Neuronal stem cell (in vitro differentiated cells): ENCODE data around the gene MYOZ2. TPM values are rescaled to one million over a fixed set of nuclear protein-coding genes. Genes with fewer than 3 reads are reported as not detected.

Source experiments
- DNase-seq: peaks from one replicate; pipeline ENCODE4 v3.0.0-alpha.2; 2013; ENCODE audit warnings: low spot score
- H2AFZ ChIP-seq: one replicate; pipeline ENCODE4 v1.6.1; 2013; ENCODE audit warnings: mild to moderate bottlenecking, low read length, inconsistent platforms
- H2AK5ac ChIP-seq: 2 replicates; pipeline ENCODE4 v1.6.1; 2013; ENCODE audit warnings: low read depth, mild to moderate bottlenecking, inconsistent platforms, low read length, moderate library complexity, mixed read lengths
- H2BK120ac ChIP-seq: 2 replicates; pipeline ENCODE4 v1.6.1; 2013; ENCODE audit warnings: low read depth, mild to moderate bottlenecking, inconsistent platforms, low read length, moderate library complexity, mixed read lengths
- H2BK12ac ChIP-seq: one replicate; pipeline ENCODE4 v1.6.1; 2013; ENCODE audit warnings: low read length, inconsistent platforms
- H2BK15ac ChIP-seq: 2 replicates; pipeline ENCODE4 v1.6.1; 2013; ENCODE audit warnings: mild to moderate bottlenecking, low read length, inconsistent platforms, mixed read lengths
- H2BK5ac ChIP-seq: one replicate; pipeline ENCODE4 v1.6.1; 2013; ENCODE audit warnings: inconsistent platforms, mild to moderate bottlenecking, low read length, moderate library complexity
- H3K14ac ChIP-seq: one replicate; pipeline ENCODE4 v1.6.1; 2013; ENCODE audit warnings: low read length, inconsistent platforms
- H3K18ac ChIP-seq: 2 replicates; pipeline ENCODE4 v1.6.1; 2013; ENCODE audit warnings: low read length, inconsistent platforms
- H3K23ac ChIP-seq: 2 replicates; pipeline ENCODE4 v1.6.1; 2013; ENCODE audit warnings: low read depth, mild to moderate bottlenecking, mixed read lengths, low read length, inconsistent platforms; ENCODE audit not compliant: poor library complexity
- H3K27ac ChIP-seq: replicated peaks from 3 replicates; pipeline ENCODE4 v1.5.1; 2013; ENCODE audit warnings: low read length, inconsistent platforms
- H3K27me3 ChIP-seq, 3 experiments: 2 replicates each; pipeline ENCODE4 v1.6.1; 2013; ENCODE audit warnings: low read length in 3 of 3, mild to moderate bottlenecking in 2 of 3, inconsistent platforms in 1 of 3, low read depth in 1 of 3, mixed read lengths in 1 of 3, moderate library complexity in 1 of 3; ENCODE audit not compliant: control insufficient read depth in 3 of 3, insufficient read depth in 3 of 3
- H3K36me3 ChIP-seq, 2 donors: replicated peaks in 1 of 2; 2 replicates each; pipeline ENCODE4 v1.6.1; 2013; ENCODE audit warnings: low read length in 2 of 2; ENCODE audit not compliant: control insufficient read depth in 2 of 2, insufficient read depth in 2 of 2
- H3K4ac ChIP-seq: 2 replicates; pipeline ENCODE4 v1.6.1; 2013; ENCODE audit warnings: inconsistent platforms, mild to moderate bottlenecking, low read length, moderate library complexity
- H3K4me1 ChIP-seq, 2 donors: 1 replicate in 1 of 2; 2 replicates in 1 of 2; pipeline ENCODE4 v1.6.1; 2013; ENCODE audit warnings: low read length in 2 of 2, low read depth in 1 of 2; ENCODE audit not compliant: control insufficient read depth in 2 of 2, insufficient read depth in 1 of 2
- H3K4me2 ChIP-seq: one replicate; pipeline ENCODE4 v1.6.1; 2013; ENCODE audit warnings: mild to moderate bottlenecking, low read length, inconsistent platforms; ENCODE audit not compliant: insufficient read depth, poor library complexity, severe bottlenecking
- H3K4me3 ChIP-seq, 2 donors: 2 replicates each; pipeline ENCODE4 v1.5.1; 2013; ENCODE audit warnings: low read length in 2 of 2, mild to moderate bottlenecking in 2 of 2, inconsistent platforms in 1 of 2, moderate library complexity in 1 of 2
- H3K79me1 ChIP-seq: one replicate; pipeline ENCODE4 v1.6.1; 2013; ENCODE audit warnings: low read depth, mild to moderate bottlenecking, inconsistent platforms, low read length, moderate library complexity
- H3K9ac ChIP-seq: one replicate; pipeline ENCODE4 v1.6.1; 2013; ENCODE audit warnings: mild to moderate bottlenecking, low read depth, low read length, inconsistent platforms; ENCODE audit not compliant: poor library complexity
- H3K9me3 ChIP-seq, 2 donors: replicated peaks in 1 of 2; 2 replicates each; pipeline versions ENCODE3 to v1.6.1; 2013; ENCODE audit warnings: low read length in 2 of 2, mild to moderate bottlenecking in 2 of 2, inconsistent platforms in 1 of 2, low read depth in 1 of 2, mixed read lengths in 1 of 2, moderate library complexity in 1 of 2; ENCODE audit not compliant: control insufficient read depth in 2 of 2, insufficient read depth in 1 of 2
- H4K8ac ChIP-seq: one replicate; pipeline ENCODE4 v1.6.1; 2013; ENCODE audit warnings: low read depth, mild to moderate bottlenecking, inconsistent platforms, low read length, moderate library complexity
- H4K91ac ChIP-seq: one replicate; pipeline ENCODE4 v1.6.1; 2013; ENCODE audit warnings: low read length, low read depth, mild to moderate bottlenecking, inconsistent platforms; ENCODE audit not compliant: poor library complexity
- WGBS, 2 donors: extraction: QIAGEN DNeasy Blood & Tissue Kit; methylation state at CpG; one replicate each; pipeline ENCODE4 v1.1.7; 2013; ENCODE audit warnings: missing lambda C conversion rate in 2 of 2, mixed read lengths in 1 of 2; ENCODE audit not compliant: insufficient read length in 2 of 2, insufficient replicate concordance in 1 of 2; ENCODE audit errors: extremely low coverage in 2 of 2; 5-methylcytosine and 5-hydroxymethylcytosine counted together
- polyA plus RNA-seq, 2 experiments: library from polyadenylated mRNA; stranded (reverse); fragments of 200-250 nt; gene quantifications; one replicate each; pipeline ENCODE4 v1.2.3, GENCODE V29; 2013

MYOZ2 gene
- polyA plus RNA-seq (2013, experiment 1 of 2): not detected
- not detected for polyA plus RNA-seq (2013, experiment 2 of 2)

DNA sequence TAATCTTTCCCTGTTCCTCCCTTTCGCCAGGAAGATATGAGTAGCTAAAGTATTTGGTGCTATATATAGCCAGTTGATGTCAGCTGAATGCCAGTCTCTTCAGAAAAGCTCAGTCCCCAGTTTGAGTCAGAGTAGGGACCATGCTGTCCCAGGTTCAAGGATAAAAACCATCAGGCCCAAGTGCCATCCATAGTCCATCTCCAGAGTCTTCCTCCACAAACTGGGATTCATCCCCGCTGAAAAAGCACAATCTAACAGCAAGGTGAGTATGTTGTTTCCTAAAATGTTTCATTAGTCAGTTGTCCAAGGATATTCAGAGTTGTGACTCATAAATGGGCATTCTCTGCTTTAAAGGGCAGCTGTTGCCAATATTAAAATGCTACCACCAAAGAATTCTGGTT, at the start of gene MYOZ2:
TSS of gene MYOZ2 (plus strand) at position 112 of the 401 bp plus-strand sequence. CDS start 694 bp downstream, outside the sequence.
- Histone ChIP-seq H3K9ac (no peak within 1 kb of the TSS), H2BK120ac (no peak within 1 kb of the TSS), H3K14ac (no peak within 1 kb of the TSS), H3K4ac (no peak within 1 kb of the TSS), H3K4me3 (no peak within 1 kb of the TSS), H2AFZ (no peak within 1 kb of the TSS), H3K27me3 (no peaks in the 10 kb centered on the region), H3K4me2 (no peak within 1 kb of the TSS), H3K36me3 (no peaks in the 10 kb centered on the region), H3K9me3 (no peaks in the 10 kb centered on the region), H3K27ac (no peak within 1 kb of the TSS), H3K4me1 (peaks cover 0 to 1% of the 10 kb centered on the region in 2 donors), H3K18ac (no peak within 1 kb of the TSS), H4K91ac (no peak within 1 kb of the TSS), H3K23ac (no peak within 1 kb of the TSS), H2AK5ac (no peak within 1 kb of the TSS), H2BK12ac (no peak within 1 kb of the TSS), H2BK5ac (no peak within 1 kb of the TSS), H3K79me1 (no peaks in the 10 kb centered on the region), H4K8ac (no peak within 1 kb of the TSS), H2BK15ac (no peak within 1 kb of the TSS)
- WGBS, 2 donors: no CpG with 5 or more reads among the region's 2 CpGs
- no peak for DNase-seq

DNA sequence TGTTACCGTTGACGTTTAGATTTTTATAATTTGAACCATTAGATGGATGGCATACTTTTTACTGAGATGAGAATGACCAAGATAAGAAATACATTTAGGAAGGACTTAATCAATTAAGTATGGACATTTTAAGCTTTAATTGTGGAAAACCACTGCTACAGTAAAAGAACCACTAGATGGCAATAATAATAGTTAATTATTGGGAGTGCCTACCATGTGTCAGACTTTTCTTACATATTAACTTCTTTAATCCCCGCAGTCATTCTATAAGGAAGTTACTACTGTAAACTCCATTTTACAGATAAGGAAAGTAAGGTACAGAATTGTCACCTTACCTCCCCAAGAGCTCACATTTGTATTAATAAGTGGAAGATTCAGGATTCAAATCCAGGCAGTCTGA, 48.5 kb upstream of the MYOZ2 start:
- H2BK12ac ChIP-seq: no peak overlapping the region
- no peak overlapping the region for H2BK5ac ChIP-seq
- no peaks in the 10 kb centered on the region for H3K9me3 ChIP-seq
- H3K4me1 ChIP-seq: peaks cover 0 to under 1% of the 10 kb centered on the region in 2 donors
- no CpG with 5 or more reads among the region's 3 CpGs for WGBS, 2 donors
- no peak overlapping the region for H3K4ac ChIP-seq
- H3K4me2 ChIP-seq: no peak overlapping the region
- no peak overlapping the region for H3K9ac ChIP-seq
- peaks cover 0 to 4% (median 0%) of the 10 kb centered on the region in 3 experiments for H3K27me3 ChIP-seq
- no peak overlapping the region for H3K4me3 ChIP-seq
- no peak overlapping the region for H2AK5ac ChIP-seq
- no peak overlapping the region for H2BK15ac ChIP-seq
- H2BK120ac ChIP-seq: no peak overlapping the region
- H3K23ac ChIP-seq: no peak overlapping the region
- no peaks in the 10 kb centered on the region for H3K36me3 ChIP-seq
- no peaks in the 10 kb centered on the region for H3K79me1 ChIP-seq
- H3K18ac ChIP-seq: no peak overlapping the region
- no peak for DNase-seq
- H4K8ac ChIP-seq: no peak overlapping the region
- no peak overlapping the region for H3K14ac ChIP-seq
- no peak overlapping the region for H4K91ac ChIP-seq
- H2AFZ ChIP-seq: no peak overlapping the region
- no peak overlapping the region for H3K27ac ChIP-seq

- H3K23ac ChIP-seq: no peak overlapping the region
- no peaks in the 10 kb centered on the region for H3K36me3 ChIP-seq
- H2BK15ac ChIP-seq: no peak overlapping the region
- no peaks in the 10 kb centered on the region for H3K9me3 ChIP-seq
- H3K4me3 ChIP-seq: no peak overlapping the region
- H4K8ac ChIP-seq: no peak overlapping the region
- no peak overlapping the region for H3K9ac ChIP-seq
- H3K27ac ChIP-seq: no peak overlapping the region
- no peak overlapping the region for H3K14ac ChIP-seq
- H3K4me1 ChIP-seq: no peaks in the 10 kb centered on the region
- no peak overlapping the region for H3K4ac ChIP-seq
- no peak overlapping the region for H3K4me2 ChIP-seq
- peaks cover 0 to 2% (median 0%) of the 10 kb centered on the region in 3 experiments for H3K27me3 ChIP-seq
- no peak for DNase-seq
- no peaks in the 10 kb centered on the region for H3K79me1 ChIP-seq
- H3K18ac ChIP-seq: no peak overlapping the region
- no peak overlapping the region for H2AFZ ChIP-seq
- WGBS, 2 donors: no CpG with 5 or more reads among the region's 5 CpGs
- no peak overlapping the region for H2BK5ac ChIP-seq
- no peak overlapping the region for H2BK120ac ChIP-seq
- no peak overlapping the region for H2AK5ac ChIP-seq
- no peak overlapping the region for H2BK12ac ChIP-seq
- H4K91ac ChIP-seq: no peak overlapping the region
These were observed 48.0 kb upstream of the MYOZ2 start for GRCh38 chr4:119087656-119088055.

GRCh38 chr4:119093042-119093827, 42.4 kb upstream of the MYOZ2 start:
- WGBS, 2 donors: no CpG with 5 or more reads among the region's 5 CpGs
- Histone ChIP-seq H3K14ac (no peak overlapping the region), H3K4me2 (no peak overlapping the region), H2BK120ac (no peak overlapping the region), H3K9ac (no peak overlapping the region), H2BK15ac (no peak overlapping the region), H3K4ac (no peak overlapping the region), H2AFZ (no peak overlapping the region), H3K79me1 (no peaks in the 10 kb centered on the region), H4K8ac (no peak overlapping the region), H4K91ac (no peak overlapping the region), H3K27ac (no peak overlapping the region), H2AK5ac (no peak overlapping the region), H3K36me3 (no peaks in the 10 kb centered on the region), H3K18ac (no peak overlapping the region), H3K9me3 (no peaks in the 10 kb centered on the region), H3K4me1 (no peaks in the 10 kb centered on the region), H3K23ac (no peak overlapping the region), H3K4me3 (no peak overlapping the region), H3K27me3 (no peaks in the 10 kb centered on the region), H2BK12ac (no peak overlapping the region), H2BK5ac (no peak overlapping the region)
- no peak for DNase-seq
